HG03280 (cell line): Measurements from ENCODE around the gene CHRM3.

Source experiments
- ATAC-seq: cut with Tn5 transposase; IDR thresholded peaks from one replicate; pipeline ENCODE4 v1.9.1; 2021; ENCODE audit warnings: mild to moderate bottlenecking, moderate library complexity; ENCODE audit not compliant: unreplicated experiment

CHRM3 gene

GRCh38 chr1:239394107-239394506, 7.7 kb downstream of the CHRM3 start:
- ATAC-seq = no peak

GRCh38 chr1:239413916-239414315, 27.5 kb downstream of the CHRM3 start:
- ATAC-seq = no peak

- ATAC-seq = no peak
Observed at GRCh38 chr1:239417221-239417620, 30.9 kb downstream of the CHRM3 start.

DNA sequence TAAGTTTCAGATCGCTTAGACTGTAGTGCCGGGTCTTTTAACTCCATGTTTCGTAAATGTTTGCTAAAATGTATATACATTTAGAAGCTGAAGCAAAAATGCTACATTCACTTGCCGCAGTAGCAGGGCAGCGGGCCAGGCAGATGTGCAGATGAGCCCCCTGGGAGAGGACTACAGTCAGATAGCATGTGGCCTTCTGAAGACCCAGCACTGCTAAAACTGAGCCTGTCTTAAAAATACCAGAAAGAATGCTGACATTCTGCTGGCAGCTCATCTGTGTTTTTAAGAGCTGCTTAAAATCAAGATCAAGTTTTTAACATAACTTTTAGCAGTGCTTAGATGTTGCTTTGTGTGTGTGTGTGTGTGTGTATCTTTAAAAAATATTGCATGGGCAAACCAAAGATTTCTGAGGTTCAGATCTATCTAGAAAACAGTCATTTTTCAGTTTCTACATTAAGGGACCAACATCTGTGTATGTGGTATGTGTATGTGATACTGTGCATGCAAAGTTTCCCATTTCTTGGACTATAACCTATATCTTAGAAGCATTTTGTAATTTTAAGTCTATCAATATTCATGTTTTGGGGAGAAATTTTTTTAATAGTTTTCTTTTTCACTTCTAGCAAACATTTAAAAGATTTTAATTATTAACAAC, 31.7 kb downstream of the CHRM3 start:
- ATAC-seq = no peak

DNA sequence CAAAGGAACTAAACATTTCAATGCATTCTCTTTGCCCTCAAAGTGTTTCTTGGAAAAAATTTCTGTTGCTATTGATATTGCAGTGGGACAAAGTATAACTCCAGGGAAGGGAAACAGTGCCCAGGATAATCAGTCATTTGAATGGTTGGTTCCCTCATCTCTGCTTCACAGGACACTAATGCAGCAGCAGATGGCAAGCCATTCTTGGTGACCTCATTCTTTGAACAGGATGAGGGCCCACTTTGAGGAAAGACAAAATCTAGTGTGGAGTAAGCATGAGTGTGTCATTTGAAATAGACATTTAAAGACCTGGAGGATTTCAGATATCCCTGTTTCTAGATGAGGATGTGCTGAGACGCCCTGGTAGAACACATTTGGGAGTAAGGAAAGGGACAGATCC, 32.3 kb downstream of the CHRM3 start:
- no peak for ATAC-seq

DNA sequence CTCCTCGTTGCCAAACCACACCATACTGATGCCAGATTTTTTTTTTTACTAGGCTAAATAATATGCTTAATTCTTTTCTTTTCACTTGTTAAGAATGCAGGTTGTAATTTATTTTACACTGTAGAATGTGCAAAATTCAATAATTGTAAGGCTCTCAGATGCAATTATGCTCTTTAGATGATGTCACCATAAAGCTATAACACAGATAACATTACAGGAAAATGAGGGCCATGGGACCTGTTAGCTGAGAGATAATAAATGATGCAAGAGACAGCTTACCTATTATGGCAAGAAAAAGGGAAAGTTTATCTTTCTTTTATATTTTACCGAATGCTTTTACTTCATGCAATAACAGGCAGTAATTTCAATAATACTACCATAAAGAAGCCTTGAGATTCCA, 35.4 kb downstream of the CHRM3 start:
- ATAC-seq = no peak

DNA sequence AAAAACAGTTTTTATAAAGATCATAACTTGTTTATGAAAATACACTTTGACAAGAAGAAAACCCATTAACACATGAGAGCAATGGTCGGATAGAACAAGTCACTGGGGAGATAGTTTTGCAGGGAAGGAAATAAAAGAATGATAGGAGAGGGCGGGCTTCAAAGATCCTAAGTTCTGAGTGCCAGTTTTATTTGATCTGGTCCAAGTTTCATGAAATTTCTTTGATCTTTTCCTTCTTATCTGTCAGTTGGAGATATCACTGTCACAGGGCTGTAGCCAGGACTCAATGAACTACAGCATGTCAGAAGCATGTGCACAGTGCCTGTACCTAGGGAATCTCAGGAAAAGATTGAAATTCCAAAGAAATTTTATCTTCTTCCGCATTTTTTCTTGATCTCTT, 36.5 kb downstream of the CHRM3 start:
- ATAC-seq = no peak

DNA sequence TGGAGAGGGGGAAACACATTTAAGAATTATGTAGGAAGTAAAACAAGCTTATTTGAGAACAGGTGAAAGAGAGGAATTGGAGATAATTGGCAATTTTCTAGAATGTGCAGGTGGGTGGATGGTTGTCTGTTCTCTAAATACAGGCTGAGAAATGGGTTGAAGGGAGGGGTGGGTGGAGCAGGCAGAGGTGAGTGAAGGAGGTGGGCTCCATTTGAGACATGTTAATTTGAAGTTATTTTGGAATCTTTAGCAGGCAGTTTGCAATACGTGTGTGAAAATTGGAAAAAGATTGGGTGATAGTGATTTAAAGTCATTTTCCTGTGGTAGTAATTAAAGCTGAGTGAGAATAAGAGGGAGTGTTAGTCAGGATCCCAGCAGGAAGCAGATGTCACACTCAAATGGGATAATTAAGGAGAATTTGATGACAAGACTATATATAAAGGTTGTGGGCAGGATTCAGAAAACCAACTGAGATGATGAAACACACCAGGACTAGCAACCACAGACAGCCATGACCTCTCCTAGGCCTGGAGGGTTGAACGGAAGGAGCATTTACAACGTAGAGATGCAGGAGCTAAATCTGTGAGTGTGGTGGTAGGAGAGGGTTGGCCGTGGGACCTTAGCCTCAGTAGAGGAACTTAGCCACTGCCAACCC, 40.6 kb downstream of the CHRM3 start:
- no peak for ATAC-seq

DNA sequence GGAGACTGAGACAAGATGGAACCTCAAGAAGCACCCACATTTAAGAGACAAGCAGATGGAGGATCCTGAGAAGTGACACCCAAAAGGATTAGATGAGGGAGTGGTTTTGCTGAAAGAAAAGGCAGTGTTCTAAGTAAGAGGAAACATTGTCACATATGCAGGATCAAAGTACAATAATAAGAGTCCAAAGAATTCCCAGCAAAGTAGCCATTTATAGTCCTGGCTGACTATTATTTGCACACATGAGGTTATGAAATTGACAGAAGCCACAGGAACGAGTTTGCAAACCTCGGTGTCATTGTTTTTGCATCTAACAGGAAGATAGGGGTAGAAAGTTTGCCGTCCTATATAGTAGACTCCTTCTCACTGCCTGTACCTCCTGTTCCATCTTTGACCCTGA, 41.3 kb downstream of the CHRM3 start:
- no peak for ATAC-seq

GRCh38 chr1:239428120-239428710, 41.8 kb downstream of the CHRM3 start:
- ATAC-seq = no peak

GRCh38 chr1:239429163-239429562, 42.8 kb downstream of the CHRM3 start:
- no peak for ATAC-seq

GRCh38 chr1:239432255-239432654, 45.9 kb downstream of the CHRM3 start:
- ATAC-seq = no peak

DNA sequence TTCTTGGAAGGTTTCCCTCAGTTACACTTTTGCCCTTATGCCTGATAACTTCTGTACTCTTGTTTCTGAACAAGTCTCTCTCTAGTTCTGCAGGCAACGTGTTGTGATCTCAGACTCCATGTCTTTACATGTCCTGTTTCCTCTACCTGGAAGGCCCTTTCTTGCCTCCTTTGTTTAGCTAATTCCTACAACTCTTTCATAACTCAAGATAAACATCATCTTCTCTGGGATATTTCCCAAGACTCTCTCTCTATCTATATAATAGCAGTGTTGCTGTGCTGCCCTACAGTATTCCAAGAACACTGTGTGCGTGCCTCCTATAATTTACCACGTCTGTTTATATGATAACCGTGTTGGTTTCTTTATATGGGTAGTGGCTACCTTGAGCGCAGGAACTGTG, 47.8 kb downstream of the CHRM3 start:
- ATAC-seq = no peak
